SHP77 treated with DMSO at 0.1 percent for 48 hours (cell line): ENCODE data around the gene PTH2.
"Not testable (repeated sequence)": the region's sequence is repeated elsewhere in the genome, so short reads cannot be mapped to it uniquely, and the experiment has no call there.

ENCODE experiments used
- DNase-seq: peaks from one replicate; lab custom pipeline; 2025; lab: John Stamatoyannopoulos, UW

Gene PTH2

DNA sequence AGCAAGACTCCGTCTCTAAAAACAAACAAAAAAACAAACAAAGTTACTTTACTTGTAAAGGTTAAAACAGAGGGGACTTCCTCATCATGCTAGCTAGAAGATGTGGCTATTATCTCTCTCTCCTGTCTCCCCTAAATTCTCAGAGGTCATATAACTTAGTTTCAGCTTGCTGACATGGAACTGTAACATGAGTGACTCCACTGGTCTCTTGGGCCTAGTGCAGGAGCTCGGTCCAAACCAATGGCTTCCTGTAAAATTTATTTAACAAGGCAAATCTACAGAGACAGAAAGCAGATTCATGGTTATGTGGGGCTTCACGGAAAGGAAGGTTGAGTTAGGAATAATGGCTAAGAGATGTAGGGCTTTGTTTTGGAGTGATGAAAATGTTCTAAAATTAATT lies 44.7 kb downstream of the PTH2 start:
- no peak for DNase-seq

DNA sequence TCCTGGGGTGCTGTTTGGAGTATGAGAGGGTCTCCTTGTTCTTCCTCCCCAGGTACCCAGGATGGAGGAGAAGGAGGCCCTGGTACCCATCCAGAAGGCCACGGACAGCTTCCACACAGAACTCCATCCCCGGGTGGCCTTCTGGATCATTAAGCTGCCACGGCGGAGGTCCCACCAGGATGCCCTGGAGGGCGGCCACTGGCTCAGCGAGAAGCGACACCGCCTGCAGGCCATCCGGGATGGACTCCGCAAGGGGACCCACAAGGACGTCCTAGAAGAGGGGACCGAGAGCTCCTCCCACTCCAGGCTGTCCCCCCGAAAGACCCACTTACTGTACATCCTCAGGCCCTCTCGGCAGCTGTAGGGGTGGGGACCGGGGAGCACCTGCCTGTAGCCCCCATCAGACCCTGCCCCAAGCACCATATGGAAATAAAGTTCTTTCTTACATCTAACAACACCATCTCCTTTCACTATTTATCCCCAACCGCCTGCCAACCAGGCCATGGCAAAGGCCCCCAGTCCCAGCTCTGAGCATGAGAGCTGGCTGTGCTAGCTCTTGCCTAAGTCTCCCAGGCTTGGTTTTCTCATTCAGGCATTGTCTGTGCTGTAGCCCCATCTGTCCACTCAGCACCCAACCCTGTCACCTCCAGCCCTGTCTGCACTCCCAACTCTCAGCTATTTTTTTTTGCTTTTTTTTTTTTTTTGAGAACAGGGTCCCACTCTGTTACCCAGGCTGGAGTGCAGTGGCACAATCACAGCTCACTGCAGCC lies 48.4 kb downstream of the PTH2 start:
- DNase-seq: no peak

- DNase-seq: not testable (repeated sequence)
Observed at GRCh38 chr19:49373174-49373573, 50.1 kb downstream of the PTH2 start.
